HG03196 (cell line): ENCODE data around the gene MTR.

Experiments used
- ATAC-seq: cut with Tn5 transposase; IDR thresholded peaks from one replicate; pipeline ENCODE4 v1.9.1; 2021; ENCODE audit not compliant: unreplicated experiment

MTR gene

DNA sequence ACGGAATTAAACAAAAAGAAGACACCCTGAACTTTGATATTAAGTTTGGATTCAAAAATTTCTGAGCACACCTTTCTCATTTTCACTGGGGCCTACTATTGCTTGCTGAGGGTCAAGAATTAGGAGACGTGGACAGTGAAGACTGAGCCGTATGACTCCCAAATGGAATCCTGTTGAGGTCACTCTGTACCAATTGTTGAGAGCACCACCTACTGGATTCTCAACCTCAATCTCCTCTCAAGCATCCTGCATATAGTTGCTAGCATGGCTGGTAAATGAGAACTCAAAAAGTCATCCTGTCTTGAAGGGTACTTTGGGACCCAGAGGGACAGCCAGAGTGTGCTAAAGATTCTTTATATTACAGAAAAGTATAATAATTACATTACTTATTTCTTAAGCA is 20.2 kb upstream of the MTR start:
- no peak for ATAC-seq

DNA sequence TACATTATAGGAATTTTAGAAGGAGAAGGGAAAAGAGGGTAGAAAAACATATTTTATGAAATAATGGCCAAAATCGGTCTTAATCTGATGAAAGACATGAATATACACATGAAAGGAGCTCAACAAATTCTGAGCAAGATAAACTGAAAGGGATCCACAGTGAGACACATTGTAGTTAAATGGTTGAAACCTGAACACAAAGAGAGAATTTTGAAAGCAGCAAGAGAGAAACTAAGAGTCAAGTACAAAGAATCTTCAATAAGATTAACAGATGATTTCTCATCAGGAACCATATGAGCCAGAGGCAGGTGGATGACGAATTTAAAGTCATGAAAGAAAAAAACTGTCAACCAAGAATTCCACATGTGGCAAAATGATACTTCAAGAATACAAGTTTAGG is 15.8 kb upstream of the MTR start:
- ATAC-seq: no peak

DNA sequence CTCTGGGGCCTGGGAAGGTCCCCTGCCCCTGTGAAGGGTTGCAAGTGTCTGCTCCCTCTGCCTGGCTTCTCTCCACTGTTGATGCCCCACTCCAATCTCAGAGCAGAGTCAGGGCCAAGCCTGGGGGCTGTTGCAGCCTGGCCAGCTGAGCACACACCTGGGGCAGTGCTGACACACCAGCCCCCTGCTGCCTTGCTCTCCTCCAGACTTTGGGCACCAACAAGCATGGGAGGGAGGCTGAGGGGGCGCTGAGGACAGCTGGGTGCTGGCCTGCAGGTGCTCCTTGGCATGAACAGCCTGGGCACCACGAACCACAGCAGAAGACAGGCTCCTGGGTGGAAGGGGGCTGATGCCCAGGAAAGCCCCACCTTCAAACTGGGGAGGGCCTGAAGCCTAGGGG is 9.6 kb upstream of the MTR start:
- no peak for ATAC-seq

DNA sequence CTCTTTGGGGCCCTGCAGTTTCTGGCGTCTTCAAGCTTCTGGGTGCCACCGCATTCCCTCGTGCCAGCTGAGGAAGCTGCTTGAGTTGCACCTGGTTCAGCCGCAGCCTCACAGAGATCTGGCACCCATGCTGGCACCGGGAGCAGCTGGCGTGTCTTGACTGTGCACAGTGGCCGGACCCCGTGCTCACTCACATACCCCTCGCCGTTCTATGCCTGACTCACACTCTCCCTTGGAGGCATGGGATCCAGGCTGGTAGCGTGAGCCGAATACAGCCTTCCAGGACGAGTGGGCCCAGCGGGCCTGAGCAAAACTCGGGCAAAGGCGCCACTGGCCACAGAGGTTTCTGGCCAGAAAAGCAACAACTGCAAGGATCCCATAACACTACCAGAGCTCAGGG is 8.6 kb upstream of the MTR start:
- no peak for ATAC-seq

DNA sequence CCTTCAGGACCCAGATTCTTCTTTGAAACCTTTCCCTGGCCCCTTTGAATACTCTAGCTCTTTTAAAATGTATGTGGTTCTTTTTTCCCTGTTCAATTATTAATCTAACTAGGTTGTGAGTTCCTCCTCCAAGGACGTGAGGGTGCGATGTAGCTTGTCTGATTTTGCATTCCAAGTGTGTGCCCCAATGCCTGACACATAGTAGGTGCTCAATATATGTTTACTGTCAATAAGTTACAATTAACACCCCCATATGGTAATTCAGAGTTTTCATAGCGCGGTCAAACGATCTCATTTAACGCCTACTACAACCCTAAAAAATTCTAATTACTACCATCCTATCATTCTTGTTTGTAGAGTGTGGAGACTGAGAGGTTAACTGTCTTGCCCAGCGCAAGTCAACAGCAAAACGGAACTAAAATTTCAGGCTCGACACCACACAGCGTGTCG is 482 bp upstream of the MTR start:
- no peak for ATAC-seq

DNA sequence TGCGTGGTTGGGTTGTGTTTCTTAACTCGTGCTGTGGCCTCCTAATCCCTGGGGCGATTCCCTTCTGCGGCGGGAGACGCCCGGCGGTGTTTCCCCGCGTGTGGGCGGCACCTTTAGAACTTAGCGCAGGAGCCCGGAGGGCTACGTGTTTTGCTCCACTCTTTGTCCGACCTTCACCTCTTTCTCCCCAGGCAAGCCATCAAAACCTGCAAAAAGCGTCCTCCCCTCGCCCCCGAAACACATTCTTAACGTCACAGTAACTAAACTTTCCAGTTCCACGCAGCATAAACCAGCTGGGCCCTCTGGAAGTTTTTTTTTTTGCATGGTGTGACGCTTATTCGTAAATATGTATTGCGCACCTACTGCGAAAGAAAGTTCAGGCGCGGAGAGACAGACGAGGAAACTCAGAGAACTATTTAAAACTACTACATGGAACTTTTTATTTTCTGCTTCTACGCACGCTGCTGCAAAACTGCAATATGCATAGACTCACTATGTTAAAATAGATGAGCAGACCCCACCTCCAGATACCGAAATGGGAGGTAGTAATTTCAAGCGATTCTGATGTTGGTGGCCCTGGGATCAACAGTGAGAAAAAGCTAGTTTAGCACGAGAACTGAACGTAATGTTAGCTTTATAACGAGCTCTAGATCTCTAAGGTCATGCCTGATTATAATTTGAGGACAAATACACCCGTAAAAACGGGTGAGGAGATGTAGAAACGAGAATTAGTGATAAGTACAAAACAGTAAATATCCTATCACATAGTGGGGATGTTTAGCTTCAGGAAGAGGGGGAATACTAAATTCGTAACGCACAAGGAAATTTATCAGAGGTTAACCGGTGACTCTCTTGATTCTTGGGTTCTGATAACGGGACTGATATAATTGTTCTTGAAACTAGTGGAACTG is 920 bp downstream of the MTR start:
- peak; percentile 38 for ATAC-seq

DNA sequence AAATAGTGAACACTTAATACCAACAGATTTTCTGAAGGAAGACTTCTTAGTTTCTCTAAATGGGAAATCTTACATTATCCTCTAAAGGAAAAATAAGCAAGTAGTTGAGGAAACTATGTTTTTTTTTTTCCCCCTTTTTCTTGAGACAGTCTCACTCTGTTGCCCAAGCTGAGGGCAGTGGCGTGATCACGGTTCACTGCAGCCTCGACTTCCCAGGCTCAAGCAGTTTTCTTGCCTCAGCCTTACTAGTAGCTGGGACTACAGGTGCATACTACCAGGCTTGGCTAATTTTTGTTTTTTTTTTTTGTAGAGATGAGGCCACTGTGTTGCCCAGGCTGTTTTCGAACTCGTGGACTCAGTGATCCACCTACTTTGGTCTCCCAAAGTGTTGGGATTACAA is 3.9 kb downstream of the MTR start:
- ATAC-seq: no peak

DNA sequence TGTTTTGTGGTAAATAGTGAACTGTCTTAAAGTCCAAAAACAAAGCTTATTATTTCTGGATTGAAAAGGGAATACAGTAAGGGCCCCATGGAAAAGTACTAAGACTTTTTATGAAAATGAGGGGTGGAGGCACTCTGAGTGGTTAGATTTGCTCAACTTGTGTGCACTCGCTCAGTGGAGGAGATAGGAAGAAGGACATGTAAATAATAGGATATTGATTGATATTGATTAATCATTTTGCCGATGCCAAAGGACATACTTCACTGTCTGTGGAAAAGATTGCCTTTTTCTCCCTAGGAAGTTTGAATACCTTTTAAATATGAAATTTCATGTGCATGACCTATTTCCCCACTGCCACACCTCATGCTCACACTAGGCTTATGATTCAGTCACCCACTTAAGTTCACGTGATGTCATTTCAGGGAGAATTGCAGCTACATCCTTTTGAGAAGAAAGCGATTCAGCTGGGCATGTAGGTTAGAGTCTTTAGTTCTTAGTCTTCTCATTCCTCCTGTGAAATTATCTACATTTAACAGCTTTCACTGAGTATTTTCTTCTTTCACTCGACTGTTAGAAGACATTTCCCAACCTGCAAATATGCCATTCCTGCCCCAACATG is 5.0 kb downstream of the MTR start:
- no peak for ATAC-seq

DNA sequence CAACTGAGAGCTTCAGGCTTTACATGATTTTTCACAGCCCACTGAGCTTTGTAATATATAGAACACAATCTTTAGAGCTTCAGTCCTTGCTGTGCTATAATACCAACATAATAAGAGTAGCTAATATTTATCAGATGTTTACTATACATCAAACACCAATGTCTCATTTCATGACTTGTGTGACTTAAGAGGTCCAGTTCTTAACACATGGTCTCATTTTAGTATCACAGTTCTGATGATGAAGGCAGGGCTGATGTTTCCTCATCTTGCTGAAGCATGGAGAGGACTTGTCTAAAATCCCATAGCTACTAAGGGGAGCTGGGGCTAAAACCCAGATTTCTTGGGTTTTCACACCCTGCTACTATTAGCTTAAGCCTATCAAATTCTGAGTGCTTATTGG is 5.5 kb downstream of the MTR start:
- ATAC-seq: no peak

DNA sequence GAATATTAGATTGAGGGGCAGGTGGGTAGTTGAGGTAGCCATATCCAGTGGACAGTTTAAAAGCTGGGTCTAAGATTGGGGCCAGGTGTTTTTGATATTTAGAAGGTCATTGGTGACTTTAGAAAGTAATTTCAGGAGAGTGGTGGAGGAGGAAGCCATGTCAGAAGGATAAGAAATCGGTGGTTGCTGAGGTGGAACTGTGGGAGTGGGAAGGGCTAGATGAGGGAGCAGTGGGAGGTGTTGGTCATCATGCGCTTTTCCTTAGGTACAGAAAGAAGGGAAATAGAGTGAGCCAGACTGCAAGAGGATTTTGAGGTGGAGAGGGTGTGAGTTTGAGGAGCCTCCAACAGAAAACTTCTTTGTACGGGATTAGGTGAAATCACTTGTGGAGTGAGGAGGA is 7.2 kb downstream of the MTR start:
- no peak for ATAC-seq

DNA sequence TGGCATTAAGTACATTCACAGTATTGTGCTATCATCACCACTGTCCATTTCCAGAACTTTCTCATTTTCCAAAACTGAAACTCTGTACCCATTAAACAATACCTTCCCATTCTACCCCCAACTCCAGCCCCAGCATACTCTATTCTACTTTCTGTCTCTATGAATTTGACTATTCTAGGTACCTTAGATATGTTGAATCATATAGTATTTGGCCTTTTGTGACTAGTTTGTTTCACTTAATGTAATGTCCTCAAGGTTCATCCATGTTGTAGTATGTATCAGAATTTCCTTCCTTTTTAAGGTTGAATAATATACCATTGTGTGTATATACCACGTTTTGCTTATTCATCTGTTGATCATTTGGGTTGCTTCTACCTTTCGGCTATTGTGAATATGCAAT is 11.5 kb downstream of the MTR start:
- ATAC-seq: no peak

DNA sequence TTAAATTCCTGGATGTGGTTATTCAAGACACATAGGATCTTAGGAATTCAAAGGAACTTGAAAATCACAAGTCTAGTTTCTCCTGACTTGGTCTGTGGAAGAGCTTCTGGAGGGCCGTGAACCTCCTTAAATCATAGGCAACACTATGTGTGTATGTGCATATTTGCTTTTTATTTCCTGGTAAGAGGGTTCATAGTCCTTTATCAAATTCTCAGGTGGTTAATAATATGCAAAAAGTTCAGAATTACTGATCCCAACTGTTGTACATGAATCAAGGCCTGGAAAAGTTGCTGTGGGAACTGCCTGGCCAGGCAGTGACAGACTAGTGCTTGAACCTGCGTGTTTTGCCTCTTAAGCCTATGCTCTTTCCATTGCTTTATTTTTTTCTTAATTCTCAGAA is 12.9 kb downstream of the MTR start:
- ATAC-seq: no peak

DNA sequence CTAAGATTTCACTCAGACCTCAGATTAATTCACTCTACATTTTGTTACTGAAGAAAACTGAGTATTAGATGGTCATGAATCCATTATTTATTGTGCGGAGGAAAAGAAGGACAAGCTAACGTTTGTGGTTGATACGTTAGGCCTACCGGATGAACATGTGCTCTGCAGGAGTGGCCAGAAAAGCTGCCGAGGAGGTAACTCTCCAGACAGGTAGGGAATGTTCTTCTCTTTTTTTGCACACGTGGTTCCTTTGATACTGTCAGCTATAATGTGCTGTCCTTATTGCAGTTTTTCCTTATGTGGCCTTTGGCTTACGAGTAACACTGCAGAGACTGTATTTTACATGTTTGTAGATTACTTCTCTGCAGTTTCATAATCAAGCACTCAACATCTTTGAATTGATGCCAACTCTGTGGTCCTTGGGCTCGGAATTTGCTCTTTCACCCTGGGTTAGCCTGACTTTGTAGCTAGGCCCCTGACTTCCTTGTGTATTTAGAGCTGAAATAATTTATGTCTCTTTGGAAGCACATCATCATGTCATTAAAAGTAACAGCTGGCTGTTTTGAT is 13.6 kb downstream of the MTR start:
- ATAC-seq: no peak

DNA sequence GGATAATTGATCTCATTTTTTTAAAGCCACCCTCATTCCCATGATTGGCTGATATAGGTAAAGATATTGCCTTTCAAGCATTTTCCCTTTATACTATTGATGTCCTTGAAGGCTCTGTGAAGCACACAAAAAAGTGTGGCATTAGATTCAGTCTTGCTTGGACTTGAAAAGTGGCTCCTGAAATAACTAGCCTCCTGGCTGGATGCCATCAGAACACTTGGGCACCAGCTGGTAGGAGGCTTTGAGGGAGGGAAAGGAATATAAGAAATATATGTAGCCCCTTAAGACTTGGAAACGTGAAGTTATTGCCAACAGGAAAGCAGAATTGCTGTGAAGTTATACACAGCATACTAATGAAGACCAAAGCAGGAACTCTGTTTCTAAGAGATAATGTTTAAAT is 14.1 kb downstream of the MTR start:
- no peak for ATAC-seq

DNA sequence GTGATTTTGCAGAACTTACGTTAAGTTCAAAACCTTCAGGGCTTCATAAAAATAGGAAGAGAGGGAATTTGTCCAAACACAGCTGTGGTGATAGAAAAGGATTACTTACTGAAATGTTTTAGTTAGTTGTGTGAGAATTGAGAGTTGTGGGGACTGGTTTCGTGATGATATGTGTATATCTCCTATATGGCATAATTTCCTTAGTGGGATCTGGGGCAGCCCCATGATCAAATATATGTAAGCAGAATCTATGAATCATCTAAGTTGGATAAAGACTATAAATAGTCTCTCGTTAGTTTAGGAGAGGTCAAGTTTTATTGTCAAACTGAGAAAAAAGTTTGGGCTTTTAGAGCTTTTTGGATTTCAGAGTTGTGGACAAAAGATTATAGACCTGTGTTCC is 14.9 kb downstream of the MTR start:
- no peak for ATAC-seq

DNA sequence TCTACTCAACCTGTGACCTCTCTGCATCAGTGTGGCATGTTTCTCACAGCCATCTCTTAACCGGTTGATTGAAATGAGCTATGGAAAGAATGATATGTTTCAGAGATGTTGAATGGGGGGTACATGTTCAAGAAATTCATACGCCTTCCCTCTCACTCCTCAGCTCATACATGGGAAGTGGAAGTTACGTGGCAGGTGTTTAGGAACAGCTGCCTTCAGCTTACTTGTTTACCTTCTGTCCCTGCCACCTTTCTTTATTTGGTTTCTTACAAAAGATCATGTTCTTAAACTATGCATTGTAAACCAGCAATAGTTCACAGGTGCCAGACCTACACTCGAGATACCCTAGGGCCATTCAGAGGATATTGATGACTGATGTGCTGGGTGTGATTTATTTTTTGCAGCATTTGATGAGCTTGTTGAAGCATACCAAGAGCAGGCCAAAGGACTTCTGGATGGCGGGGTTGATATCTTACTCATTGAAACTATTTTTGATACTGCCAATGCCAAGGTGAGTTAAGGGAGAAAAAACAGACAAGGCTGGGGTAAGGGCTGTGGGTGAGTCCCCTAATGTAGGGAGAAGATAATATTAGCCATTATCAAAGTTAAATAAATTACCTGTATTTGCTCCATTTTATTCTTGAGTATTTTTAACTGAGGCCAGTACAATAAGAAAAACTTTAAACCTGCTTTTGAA is 17.4 kb downstream of the MTR start:
- ATAC-seq: no peak

DNA sequence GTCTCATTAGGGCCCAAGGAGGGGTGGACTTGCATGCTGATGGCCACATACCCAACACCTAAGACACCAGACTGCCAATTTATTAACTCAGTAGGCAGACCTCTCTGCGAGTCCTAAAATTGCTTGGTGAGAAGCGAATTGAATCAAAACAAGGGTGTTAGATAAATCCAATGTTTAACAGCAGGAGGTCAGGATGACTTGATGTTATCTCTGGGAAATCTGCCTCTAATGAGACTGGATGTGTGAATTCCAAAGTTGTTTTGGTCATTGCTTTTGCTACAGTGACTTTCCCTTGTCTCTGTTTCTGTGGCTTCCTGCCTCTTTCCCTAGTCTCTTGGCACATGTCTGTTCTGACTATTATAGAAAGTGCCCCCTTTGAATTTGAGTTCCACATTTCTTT is 20.8 kb downstream of the MTR start:
- ATAC-seq: no peak

DNA sequence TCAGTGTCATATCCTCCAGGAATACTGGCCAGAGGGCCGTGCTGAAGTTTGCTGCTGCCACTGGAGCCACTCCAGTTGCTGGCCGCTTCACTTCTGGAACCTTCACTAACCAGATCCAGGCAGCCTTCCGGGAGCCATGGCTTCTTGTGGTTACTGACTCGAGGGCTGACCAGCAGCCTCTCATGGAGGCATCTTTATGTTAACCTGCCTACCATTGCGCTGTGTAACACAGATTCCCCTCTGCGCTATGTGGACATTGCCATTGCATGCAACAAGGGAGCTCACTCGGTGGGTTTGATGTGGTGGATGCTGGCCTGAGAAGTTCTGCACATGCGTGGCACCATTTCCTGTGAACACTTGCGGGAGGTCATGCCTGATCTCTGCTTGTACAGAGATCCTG is 24.8 kb downstream of the MTR start:
- ATAC-seq: no peak

DNA sequence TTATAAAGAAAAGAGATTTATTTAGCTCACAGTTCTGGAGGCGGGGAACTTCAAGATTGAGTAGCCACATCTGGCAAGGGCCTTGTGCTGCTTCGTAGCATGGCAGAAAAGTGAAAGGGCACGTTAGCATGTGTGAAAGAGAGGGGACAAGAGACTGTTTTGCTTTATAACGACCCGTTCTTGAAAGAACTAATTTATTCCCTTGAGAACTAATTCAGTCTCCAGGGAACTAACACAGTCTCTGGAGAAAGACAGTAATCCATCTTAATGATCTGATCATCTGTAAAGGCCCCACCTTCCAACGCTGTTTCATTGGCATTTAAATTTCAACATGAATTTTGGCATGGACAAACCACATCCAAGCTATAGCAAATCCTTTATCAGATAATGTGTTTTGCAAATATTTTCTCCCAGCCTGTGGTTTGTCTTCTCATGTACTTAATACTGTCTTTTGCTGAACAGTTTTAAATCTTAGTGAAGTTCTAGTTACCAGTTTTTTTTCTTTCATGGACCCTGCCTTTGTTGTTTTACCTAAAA is 26.1 kb downstream of the MTR start:
- ATAC-seq: no peak

DNA sequence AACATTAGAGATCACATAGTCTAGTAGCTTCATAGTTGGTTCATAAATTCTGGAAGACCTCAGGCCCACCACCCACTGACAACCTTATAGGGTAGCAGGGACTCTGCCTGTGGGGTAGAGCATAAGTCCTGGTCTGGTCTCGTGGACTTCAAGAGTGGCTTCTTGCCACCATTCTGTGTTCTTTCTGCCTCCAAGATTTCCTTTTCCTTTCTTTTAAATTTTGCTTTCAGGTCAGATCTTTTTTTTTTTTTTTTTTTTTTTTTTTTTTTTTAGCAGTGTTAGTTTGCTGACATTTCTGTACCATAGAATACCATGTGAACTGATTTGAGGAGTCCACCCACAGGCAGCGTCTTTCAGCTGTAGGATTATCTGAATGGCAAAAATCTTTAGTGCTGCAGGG is 28.5 kb downstream of the MTR start:
- no peak for ATAC-seq

DNA sequence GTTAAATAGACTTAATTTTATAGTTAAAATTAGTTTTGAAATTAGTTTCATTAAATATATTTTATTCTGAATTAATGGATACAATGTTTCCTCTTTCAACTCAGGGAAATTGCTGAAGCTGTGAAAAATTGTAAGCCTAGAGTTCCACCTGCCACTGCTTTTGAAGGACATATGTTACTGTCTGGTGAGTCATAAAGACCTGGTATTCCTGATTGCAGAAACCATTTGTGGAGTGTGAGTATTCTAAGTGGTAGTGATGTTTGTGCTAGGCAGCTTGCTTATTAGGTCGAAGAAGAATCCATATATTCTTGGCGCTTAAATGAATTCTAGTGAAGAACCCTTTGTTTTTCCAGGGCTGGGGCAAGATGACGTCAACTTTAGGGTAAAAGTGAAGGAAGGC is 34.0 kb downstream of the MTR start:
- no peak for ATAC-seq
